Esophagus squamous epithelium (tissue), 4 donors: ENCODE measurements around the gene UBE3B.

Experiments
- CTCF ChIP-seq, 6 experiments: fragments of 450-650 bp in 4 of 6; fragments of 200-600 bp in 2 of 6; sonication (generic) in 2 of 6; IDR thresholded peaks; one replicate each; pipeline ENCODE4 v1.5.1; 2016 to 2019; ENCODE audit warnings: antibody characterized with exemption in 6 of 6, mild to moderate bottlenecking in 4 of 6, moderate library complexity in 4 of 6
- POLR2A ChIP-seq, 4 donors: fragments of 450-650 bp; IDR thresholded peaks; one replicate each; pipeline ENCODE4 v1.6.1; 2017; ENCODE audit warnings: antibody characterized with exemption in 4 of 4, mild to moderate bottlenecking in 4 of 4, moderate library complexity in 3 of 4

DNA sequence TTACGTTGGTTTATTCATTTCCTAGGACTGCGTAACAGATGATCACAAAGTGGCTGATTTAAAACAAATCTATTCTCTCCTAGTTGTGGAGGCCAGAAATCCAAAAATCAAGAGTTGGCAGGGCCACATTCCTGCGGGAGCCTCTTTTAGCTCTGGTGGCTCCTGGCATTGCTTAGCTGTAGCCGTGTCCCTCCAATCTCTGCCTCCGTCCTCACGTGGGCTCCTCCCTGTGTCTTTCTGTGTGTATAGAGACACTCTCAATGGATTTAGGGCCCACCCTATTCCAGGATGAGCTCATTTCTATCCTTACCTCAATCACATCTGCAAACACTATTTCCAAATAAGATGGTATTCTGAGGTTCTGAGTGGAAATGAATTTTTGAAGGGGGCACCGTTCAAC is 42.9 kb upstream of the UBE3B start:
- TF ChIP-seq CTCF (IDR thresholded peaks at IDR 0.05), result no peak
- no peak for TF ChIP-seq POLR2A (IDR thresholded peaks at IDR 0.05)
